CD14-positive monocyte (primary cell): Measurements from ENCODE around the gene PAM16. TPM values are rescaled to one million over a fixed set of nuclear protein-coding genes. Genes with fewer than 3 reads are reported as not detected.

ENCODE experiments used
- DNase-seq, 3 donors: peaks; one replicate each; pipeline ENCODE4 v3.0.0-alpha.2; 2011 to 2022
- H2AFZ ChIP-seq: 2 replicates; pipeline ENCODE4 v1.6.0; 2012; ENCODE audit warnings: mild to moderate bottlenecking, low read depth, low read length, inconsistent platforms; ENCODE audit not compliant: insufficient read depth, poor library complexity, severe bottlenecking
- H3K27ac ChIP-seq, 2 donors: 1 replicate in 1 of 2; 2 replicates in 1 of 2; pipeline ENCODE4 v1.5.1; 2012 to 2013; ENCODE audit warnings: low read length in 2 of 2, control low read depth in 1 of 2, inconsistent platforms in 1 of 2, low read depth in 1 of 2, mild to moderate bottlenecking in 1 of 2
- H3K27me3 ChIP-seq, 2 donors: one replicate each; pipeline versions ENCODE4 v1.6.0 to v1.6.1; 2011 to 2013; ENCODE audit warnings: low read length in 2 of 2; ENCODE audit not compliant: control insufficient read depth in 2 of 2, insufficient read depth in 2 of 2
- H3K36me3 ChIP-seq, 2 donors: replicated peaks in 1 of 2; 1 replicate in 1 of 2; 2 replicates in 1 of 2; pipeline versions ENCODE4 v1.5.1 to v1.6.1; 2012 to 2013; ENCODE audit warnings: low read length in 2 of 2, control low read depth in 1 of 2, inconsistent platforms in 1 of 2, mild to moderate bottlenecking in 1 of 2; ENCODE audit not compliant: insufficient read depth in 2 of 2, control insufficient read depth in 1 of 2
- H3K4me1 ChIP-seq, 2 donors: 1 replicate in 1 of 2; 2 replicates in 1 of 2; pipeline versions ENCODE4 v1.5.1 to v1.6.1; 2012 to 2013; ENCODE audit warnings: low read length in 2 of 2, control low read depth in 1 of 2, inconsistent platforms in 1 of 2, mild to moderate bottlenecking in 1 of 2, moderate library complexity in 1 of 2; ENCODE audit not compliant: insufficient read depth in 2 of 2, control insufficient read depth in 1 of 2
- H3K4me2 ChIP-seq: replicated peaks from 2 replicates; pipeline ENCODE3; 2012; ENCODE audit warnings: low read length, moderate library complexity, mild to moderate bottlenecking; ENCODE audit not compliant: poor library complexity, severe bottlenecking; ENCODE audit errors: extremely low read depth
- H3K4me3 ChIP-seq, 3 experiments: fragments of 200-600 bp in 1 of 3; sonication (generic) in 1 of 3; replicated peaks in 1 of 3; 1 replicate in 2 of 3; 2 replicates in 1 of 3; pipeline ENCODE4 v1.5.1; 2011 to 2013; ENCODE audit warnings: low read length in 3 of 3, mild to moderate bottlenecking in 3 of 3, control low read depth in 2 of 3, low read depth in 2 of 3, inconsistent platforms in 1 of 3, moderate library complexity in 1 of 3
- H3K79me2 ChIP-seq: 2 replicates; pipeline ENCODE4 v1.6.0; 2012; ENCODE audit warnings: mild to moderate bottlenecking, control low read depth, inconsistent platforms, low read length, moderate library complexity; ENCODE audit not compliant: insufficient read depth
- H3K9ac ChIP-seq: 2 replicates; pipeline ENCODE4 v1.6.0; 2017; ENCODE audit warnings: low read length, mild to moderate bottlenecking; ENCODE audit not compliant: insufficient read depth, poor library complexity, severe bottlenecking
- H3K9me3 ChIP-seq, 2 donors: replicated peaks in 1 of 2; 1 replicate in 1 of 2; 2 replicates in 1 of 2; pipeline versions ENCODE4 v1.5.1 to v1.6.1; 2012 to 2013; ENCODE audit warnings: low read length in 2 of 2, control low read depth in 1 of 2; ENCODE audit not compliant: control insufficient read depth in 1 of 2, insufficient read depth in 1 of 2
- H4K20me1 ChIP-seq: 2 replicates; pipeline ENCODE4 v1.6.0; 2012; ENCODE audit warnings: mild to moderate bottlenecking, low read length, control low read depth, moderate library complexity; ENCODE audit not compliant: insufficient read depth
- H3K27ac Mint-ChIP-seq, 7 donors: one replicate each; pipeline ENCODE4 v1.8.0; 2020; ENCODE audit warnings: mild to moderate bottlenecking in 7 of 7, mixed read lengths in 7 of 7, moderate library complexity in 6 of 7, inconsistent platforms in 2 of 7
- H3K27me3 Mint-ChIP-seq, 3 donors: one replicate each; pipeline ENCODE4 v1.8.0; 2021 to 2022; ENCODE audit warnings: low read depth in 3 of 3, mild to moderate bottlenecking in 3 of 3, mixed read lengths in 3 of 3, moderate library complexity in 3 of 3, inconsistent platforms in 1 of 3
- H3K36me3 Mint-ChIP-seq, 2 donors: one replicate each; pipeline ENCODE4 v1.8.0; 2020; ENCODE audit warnings: mixed read lengths in 2 of 2, inconsistent platforms in 1 of 2, mild to moderate bottlenecking in 1 of 2
- H3K4me1 Mint-ChIP-seq: one replicate; pipeline ENCODE4 v1.8.0; 2020; ENCODE audit warnings: mild to moderate bottlenecking, mixed read lengths
- H3K4me3 Mint-ChIP-seq, 2 donors: one replicate each; pipeline ENCODE4 v1.8.0; 2020; ENCODE audit warnings: mild to moderate bottlenecking in 2 of 2, mixed read lengths in 2 of 2, moderate library complexity in 1 of 2
- H3K9me3 Mint-ChIP-seq, 7 donors: one replicate each; pipeline ENCODE4 v1.8.0; 2020 to 2022; ENCODE audit warnings: mixed read lengths in 7 of 7, mild to moderate bottlenecking in 6 of 7, moderate library complexity in 6 of 7, inconsistent platforms in 2 of 7
- WGBS: methylation state at CpG from one replicate; pipeline ENCODE4 v1.1.5; 2013; ENCODE audit warnings: missing lambda C conversion rate; ENCODE audit not compliant: insufficient coverage; 5-methylcytosine and 5-hydroxymethylcytosine counted together
- intact Hi-C, 2 donors: fragments of 100-400 bp; cut with micrococcal nuclease; formaldehyde crosslinking; loops; one replicate each; pipeline versions ENCODE4 v1.15.0 to v1.15.1; 2023
- polyA plus RNA-seq, 3 donors: library from polyadenylated mRNA; depleted of rRNA in 1 of 3; unstranded in 2 of 3; stranded (reverse) in 1 of 3; fragments of 300-500 nt in 2 of 3; fragments of >200 nt in 1 of 3; fragmentation: Illumina TruSeq in 2 of 3; gene quantifications; 1 replicate in 2 of 3; 2 replicates in 1 of 3; pipeline ENCODE4 v1.2.3, GENCODE V29; 2012 to 2021
- TF ChIP-seq, protein P1 (sequence below): fragments of 200-600 bp; IDR thresholded peaks from one replicate; pipeline ENCODE4 v1.8.0; 2022; ENCODE audit warnings: antibody characterized with exemption, mild to moderate bottlenecking

The PAM16 gene
- polyA plus RNA-seq, 3 donors, result 34.3 to 37.6 (median 34.7) TPM

DNA sequence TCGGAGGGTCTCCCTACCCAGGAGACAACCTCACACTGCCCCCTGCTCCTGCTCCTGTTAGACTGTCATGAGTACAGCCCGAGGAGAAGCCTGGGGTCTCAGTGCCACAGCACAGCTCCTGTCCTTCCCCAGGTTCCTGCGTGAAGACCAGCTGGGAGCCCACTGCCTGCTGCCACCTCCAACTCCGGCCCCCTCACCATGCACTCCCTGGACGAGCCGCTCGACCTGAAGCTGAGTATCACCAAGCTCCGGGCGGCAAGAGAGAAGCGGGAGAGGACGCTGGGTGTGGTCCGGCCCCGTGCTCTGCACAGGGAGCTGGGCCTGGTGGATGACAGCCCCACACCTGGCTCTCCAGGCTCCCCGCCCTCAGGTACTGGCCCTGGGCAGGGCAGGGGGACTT, 19.0 kb downstream of the PAM16 start:
- no peaks in the 10 kb centered on the region for H4K20me1 ChIP-seq
- H3K9ac ChIP-seq, result no peak overlapping the region
- H3K27ac ChIP-seq, result no peak overlapping the region
- intact Hi-C loops, result loop anchor here in 1 of 2 donors (5.0 kb wide), 1 partner anchor 395 kb away; no protein-coding TSS in a partner anchor
- TF ChIP-seq, protein P1, sequence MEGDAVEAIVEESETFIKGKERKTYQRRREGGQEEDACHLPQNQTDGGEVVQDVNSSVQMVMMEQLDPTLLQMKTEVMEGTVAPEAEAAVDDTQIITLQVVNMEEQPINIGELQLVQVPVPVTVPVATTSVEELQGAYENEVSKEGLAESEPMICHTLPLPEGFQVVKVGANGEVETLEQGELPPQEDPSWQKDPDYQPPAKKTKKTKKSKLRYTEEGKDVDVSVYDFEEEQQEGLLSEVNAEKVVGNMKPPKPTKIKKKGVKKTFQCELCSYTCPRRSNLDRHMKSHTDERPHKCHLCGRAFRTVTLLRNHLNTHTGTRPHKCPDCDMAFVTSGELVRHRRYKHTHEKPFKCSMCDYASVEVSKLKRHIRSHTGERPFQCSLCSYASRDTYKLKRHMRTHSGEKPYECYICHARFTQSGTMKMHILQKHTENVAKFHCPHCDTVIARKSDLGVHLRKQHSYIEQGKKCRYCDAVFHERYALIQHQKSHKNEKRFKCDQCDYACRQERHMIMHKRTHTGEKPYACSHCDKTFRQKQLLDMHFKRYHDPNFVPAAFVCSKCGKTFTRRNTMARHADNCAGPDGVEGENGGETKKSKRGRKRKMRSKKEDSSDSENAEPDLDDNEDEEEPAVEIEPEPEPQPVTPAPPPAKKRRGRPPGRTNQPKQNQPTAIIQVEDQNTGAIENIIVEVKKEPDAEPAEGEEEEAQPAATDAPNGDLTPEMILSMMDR, result no peak
- DNase-seq, result no peak
- H3K36me3 ChIP-seq, result no peaks in the 10 kb centered on the region
- H3K4me3 ChIP-seq, result no peak overlapping the region
- Mint-ChIP-seq H3K4me1 (peaks cover 7% of the 10 kb centered on the region), H3K27ac (peak overlapping the region in 1 of 7 donors; percentile 31), H3K27me3 (peaks cover 11 to 31% (median 24%) of the 10 kb centered on the region in 3 donors), H3K36me3 (no peaks in the 10 kb centered on the region), H3K4me3 (no peak overlapping the region), H3K9me3 (peaks cover 0 to 6% (median 0%) of the 10 kb centered on the region in 7 donors)
- no peak overlapping the region for H3K4me2 ChIP-seq
- 95% methylated on average over 9 of the region's 14 CpGs for WGBS
- no peak overlapping the region for H2AFZ ChIP-seq
- peaks cover 12 to 18% of the 10 kb centered on the region in 2 donors for H3K4me1 ChIP-seq
- peaks cover 0 to 12% of the 10 kb centered on the region in 2 donors for H3K27me3 ChIP-seq
- no peaks in the 10 kb centered on the region for H3K79me2 ChIP-seq
- H3K9me3 ChIP-seq, result no peaks in the 10 kb centered on the region

GRCh38 chr16:4330277-4330874, 20.7 kb downstream of the PAM16 start:
- H3K4me1 Mint-ChIP-seq, result peaks cover 11% of the 10 kb centered on the region
- DNase-seq, result peak; percentile 64 to 75 (median 74)
- H3K4me1 ChIP-seq, result peaks cover 17 to 21% of the 10 kb centered on the region in 2 donors
- no peaks in the 10 kb centered on the region for H3K36me3 Mint-ChIP-seq
- H3K27ac ChIP-seq, result no peak overlapping the region
- H3K9me3 Mint-ChIP-seq, result peaks cover 0 to 6% (median 0%) of the 10 kb centered on the region in 7 donors
- TF ChIP-seq, protein P1, result peak; percentile 97
- H3K4me2 ChIP-seq, result no peak overlapping the region
- no peak overlapping the region for H3K9ac ChIP-seq
- 49% methylated on average over 14 of the region's 14 CpGs for WGBS
- H3K27me3 ChIP-seq, result peaks cover 0 to 15% of the 10 kb centered on the region in 2 donors
- H3K27me3 Mint-ChIP-seq, result peaks cover 13 to 37% (median 36%) of the 10 kb centered on the region in 3 donors
- no peak overlapping the region for H3K4me3 ChIP-seq
- H2AFZ ChIP-seq, result no peak overlapping the region
- intact Hi-C loops, result loop anchor here in 1 of 2 donors (1.0 to 5.0 kb wide), 2 partner anchors 42 to 393 kb away; no protein-coding TSS in a partner anchor
- no peak overlapping the region for H3K27ac Mint-ChIP-seq
- no peaks in the 10 kb centered on the region for H3K9me3 ChIP-seq
- no peak overlapping the region for H3K4me3 Mint-ChIP-seq
- H4K20me1 ChIP-seq, result no peaks in the 10 kb centered on the region
- no peaks in the 10 kb centered on the region for H3K36me3 ChIP-seq
- H3K79me2 ChIP-seq, result no peaks in the 10 kb centered on the region
